ENCODE data around the gene PCDHA9.

The PCDHA9 gene

DNA sequence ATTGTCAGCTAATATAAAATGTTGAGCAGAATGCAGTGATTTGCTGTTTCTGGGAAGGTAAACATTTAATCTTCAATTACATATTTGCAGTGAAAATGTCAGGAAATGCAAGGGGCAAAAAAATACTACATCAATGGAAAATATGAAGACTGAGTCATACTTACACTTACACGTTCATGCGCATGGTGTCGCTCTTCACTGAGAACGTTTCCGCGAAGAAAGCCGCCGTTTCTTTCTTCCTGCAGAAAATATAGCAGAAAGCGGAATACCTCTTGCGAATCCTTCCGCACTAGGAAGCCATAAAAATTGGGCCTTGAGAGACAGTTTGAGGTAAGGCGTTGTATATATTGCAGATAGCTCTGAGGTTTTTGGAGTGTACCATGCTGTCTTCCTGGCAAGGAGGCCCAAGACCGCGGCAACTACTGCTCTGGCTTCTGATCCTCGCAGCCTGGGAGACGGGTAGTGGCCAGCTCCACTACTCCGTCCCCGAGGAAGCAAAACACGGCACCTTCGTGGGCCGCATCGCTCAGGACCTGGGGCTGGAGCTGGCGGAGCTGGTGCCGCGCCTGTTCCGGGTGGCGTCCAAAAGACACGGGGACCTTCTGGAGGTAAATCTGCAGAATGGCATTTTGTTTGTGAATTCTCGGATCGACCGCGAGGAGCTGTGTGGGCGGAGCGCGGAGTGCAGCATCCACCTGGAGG, 33.9 kb downstream of the PCDHA9 start, which contains the start of gene PCDHA13:
Gene PCDHA13, plus strand, starts transcription at position 236 of the 702 bp plus-strand sequence. Its CDS starts 145 bp downstream, at position 381.
- no peak for DNase-seq (ENCODE audit: low spot score)

DNA sequence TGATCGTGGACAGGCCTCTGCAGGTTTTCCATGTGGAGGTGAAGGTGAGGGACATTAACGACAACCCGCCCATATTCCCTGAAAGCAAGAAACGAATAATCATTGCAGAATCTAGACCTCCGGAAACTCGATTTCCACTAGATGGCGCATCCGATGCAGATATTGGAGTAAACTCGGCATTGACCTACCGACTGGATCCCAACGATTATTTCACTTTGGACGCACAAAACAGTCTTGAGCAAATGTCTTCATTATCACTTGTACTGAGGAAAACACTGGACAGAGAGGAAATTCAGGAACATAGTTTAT, 34.4 kb downstream of the PCDHA9 start:
- DNase-seq (ENCODE audit: low spot score), result no peak

DNA sequence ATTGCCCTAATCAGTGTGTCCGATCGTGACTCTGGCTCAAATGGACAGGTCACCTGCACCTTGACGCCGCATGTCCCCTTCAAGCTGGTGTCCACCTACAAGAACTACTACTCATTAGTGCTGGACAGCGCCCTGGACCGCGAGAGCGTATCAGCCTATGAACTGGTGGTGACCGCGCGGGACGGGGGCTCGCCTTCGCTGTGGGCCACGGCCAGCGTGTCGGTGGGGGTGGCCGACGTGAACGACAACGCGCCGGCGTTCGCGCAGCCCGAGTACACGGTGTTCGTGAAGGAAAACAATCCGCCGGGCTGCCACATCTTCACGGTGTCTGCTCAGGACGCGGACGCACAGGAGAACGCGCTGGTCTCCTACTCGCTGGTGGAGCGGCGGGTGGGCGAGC, 35.2 kb downstream of the PCDHA9 start:
- no peak for DNase-seq (ENCODE audit: low spot score)

DNA sequence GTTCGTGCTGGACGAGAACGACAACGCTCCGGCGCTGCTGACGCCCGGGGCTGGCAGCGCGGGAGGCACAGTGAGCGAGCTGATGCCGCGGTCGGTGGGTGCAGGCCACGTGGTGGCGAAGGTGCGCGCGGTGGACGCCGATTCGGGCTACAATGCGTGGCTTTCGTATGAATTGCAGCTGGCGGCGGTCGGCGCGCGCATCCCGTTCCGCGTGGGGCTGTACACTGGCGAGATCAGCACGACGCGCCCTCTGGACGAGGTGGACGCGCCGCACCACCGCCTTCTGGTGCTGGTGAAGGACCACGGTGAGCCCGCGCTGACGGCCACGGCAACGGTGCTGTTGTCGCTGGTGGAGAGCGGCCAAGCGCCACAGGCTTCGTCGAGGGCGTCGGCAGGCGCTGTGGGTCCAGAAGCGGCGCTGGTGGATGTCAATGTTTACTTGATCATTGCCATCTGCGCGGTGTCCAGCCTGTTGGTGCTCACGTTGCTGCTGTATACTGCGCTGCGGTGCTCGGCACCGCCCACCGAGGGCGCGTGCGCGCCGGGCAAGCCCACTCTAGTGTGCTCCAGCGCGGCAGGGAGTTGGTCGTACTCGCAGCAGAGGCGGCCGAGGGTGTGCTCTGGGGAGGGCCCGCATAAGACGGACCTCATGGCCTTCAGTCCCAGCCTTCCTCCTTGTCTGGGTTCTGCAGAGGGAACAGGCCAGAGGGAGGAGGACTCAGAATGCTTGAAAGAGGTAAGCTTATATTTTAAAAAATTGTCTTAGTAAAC, 35.9 kb downstream of the PCDHA9 start:
- DNase-seq (ENCODE audit: low spot score), result no peak
